ENCODE data around the gene FLT1. TPM values are rescaled to one million over a fixed set of nuclear protein-coding genes. Genes with fewer than 3 reads are reported as not detected.

Gene FLT1
- total RNA-seq, 2 experiments from 2014 or later: 1.6 to 2.5 TPM

DNA sequence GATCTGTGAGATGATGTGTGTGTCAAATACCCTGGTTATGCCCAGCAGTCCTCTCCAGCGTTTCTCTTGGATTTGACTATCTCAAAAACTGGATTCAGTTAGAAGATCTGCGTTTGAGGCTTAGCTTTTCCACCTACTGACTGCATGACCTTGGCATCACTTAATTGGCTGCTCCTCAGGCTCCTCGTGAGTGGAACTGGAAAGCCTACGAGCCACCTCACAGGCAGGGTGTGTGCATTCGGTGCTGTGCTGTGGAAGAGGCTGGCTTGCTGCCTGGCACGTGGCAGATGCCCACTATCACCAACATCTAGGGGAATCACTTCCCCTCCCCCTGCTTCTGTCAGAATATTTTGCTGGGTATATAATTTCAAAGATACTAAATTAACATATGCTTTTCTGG is 25.6 kb downstream of the FLT1 start:
- Histone ChIP-seq H2AFZ (ENCODE audit: low read length) (no peak overlapping the region), H3K79me2 (ENCODE audit: insufficient read depth, low read depth, low read length) (no peaks in the 10 kb centered on the region), H3K4me1 (ENCODE audit: insufficient read depth, low read length, poor library complexity, severe bottlenecking) (no peaks in the 10 kb centered on the region), H4K20me1 (ENCODE audit: insufficient read depth, low read length) (no peaks in the 10 kb centered on the region), H3K9me3 (ENCODE audit: low read length) (no peaks in the 10 kb centered on the region), H3K36me3 (ENCODE audit: insufficient read depth, low read length) (no peaks in the 10 kb centered on the region), H3K27ac (ENCODE audit: low read depth, low read length, poor library complexity, severe bottlenecking) (no peak overlapping the region), H3K4me3 (ENCODE audit: low read depth, low read length, poor library complexity, severe bottlenecking) (no peak overlapping the region), H3K4me2 (ENCODE audit: low read length) (no peak overlapping the region), H3K9me2 (ENCODE audit: insufficient read depth, low read length) (no peaks in the 10 kb centered on the region)
- BruUV-seq (replicated peaks): no TSS peak
- TF ChIP-seq EZH2phosphoT487 (IDR thresholded peaks at IDR 0.05; ENCODE audit: borderline replicate concordance, low read depth, low read length): no peak
- ChIA-PET CTCF (ENCODE audit: unreplicated experiment) (no interaction called here), POLR2A (no interaction called here)
- intact Hi-C loops (cut with micrococcal nuclease; ENCODE audit: unreplicated experiment): no loop called here
- DNase-seq (ENCODE audit: low spot score): no peak

DNA sequence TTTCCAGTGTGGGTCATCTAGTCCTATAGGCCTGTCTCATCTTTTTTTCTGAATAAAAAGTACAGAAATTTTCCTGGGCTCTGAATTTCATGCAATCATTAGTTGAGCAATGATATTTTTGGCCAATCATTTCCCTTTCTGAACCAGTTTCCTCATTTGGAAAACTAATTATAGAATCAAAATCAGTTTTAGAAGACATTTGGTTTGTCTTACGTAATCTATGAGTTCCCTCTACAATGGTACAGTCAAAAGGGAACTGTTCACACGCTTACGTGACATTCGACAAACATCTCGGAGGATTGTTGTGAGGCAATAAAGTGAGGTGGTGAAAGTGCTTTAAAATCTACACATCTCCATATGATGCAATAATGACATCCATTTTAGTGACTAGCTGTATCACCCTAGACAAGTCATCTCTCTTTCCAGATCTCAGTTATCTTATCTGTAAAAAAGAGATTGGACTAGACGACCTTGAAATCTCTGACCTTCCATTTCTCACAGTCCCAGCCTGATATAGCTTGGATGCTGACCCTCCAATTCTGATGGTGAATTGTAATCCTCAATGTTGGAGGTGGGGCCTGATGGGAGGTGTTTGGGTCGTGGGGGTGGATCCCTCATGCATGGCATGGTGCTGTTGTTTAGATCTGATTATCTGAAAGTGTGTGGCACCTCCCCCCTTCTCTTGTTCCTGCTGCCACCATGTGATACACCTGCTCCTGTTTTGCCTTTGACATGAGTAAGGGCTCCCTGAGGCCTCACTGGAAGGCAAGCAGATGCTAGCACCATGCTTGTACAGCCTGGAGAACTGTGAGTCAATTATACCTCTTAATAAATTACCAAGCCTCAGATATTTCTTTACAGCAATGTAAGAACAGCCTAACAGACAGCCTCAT is 26.7 kb downstream of the FLT1 start:
- Histone ChIP-seq H4K20me1 (ENCODE audit: insufficient read depth, low read length) (no peaks in the 10 kb centered on the region), H3K9me3 (ENCODE audit: low read length) (no peaks in the 10 kb centered on the region), H3K27ac (ENCODE audit: low read depth, low read length, poor library complexity, severe bottlenecking) (no peak overlapping the region), H3K9me2 (ENCODE audit: insufficient read depth, low read length) (no peaks in the 10 kb centered on the region), H3K79me2 (ENCODE audit: insufficient read depth, low read depth, low read length) (no peaks in the 10 kb centered on the region), H3K36me3 (ENCODE audit: insufficient read depth, low read length) (no peaks in the 10 kb centered on the region), H3K4me2 (ENCODE audit: low read length) (no peak overlapping the region), H3K4me1 (ENCODE audit: insufficient read depth, low read length, poor library complexity, severe bottlenecking) (no peaks in the 10 kb centered on the region), H2AFZ (ENCODE audit: low read length) (no peak overlapping the region), H3K4me3 (ENCODE audit: low read depth, low read length, poor library complexity, severe bottlenecking) (no peak overlapping the region)
- POLR2A ChIA-PET: interaction anchor here (2.6 kb wide), 1 partner anchor 10 kb away, joined by 6 read pairs; no protein-coding TSS in a partner anchor
- no peak for DNase-seq (ENCODE audit: low spot score)
- intact Hi-C loops (cut with micrococcal nuclease; ENCODE audit: unreplicated experiment): no loop called here
- TF ChIP-seq, protein P1, sequence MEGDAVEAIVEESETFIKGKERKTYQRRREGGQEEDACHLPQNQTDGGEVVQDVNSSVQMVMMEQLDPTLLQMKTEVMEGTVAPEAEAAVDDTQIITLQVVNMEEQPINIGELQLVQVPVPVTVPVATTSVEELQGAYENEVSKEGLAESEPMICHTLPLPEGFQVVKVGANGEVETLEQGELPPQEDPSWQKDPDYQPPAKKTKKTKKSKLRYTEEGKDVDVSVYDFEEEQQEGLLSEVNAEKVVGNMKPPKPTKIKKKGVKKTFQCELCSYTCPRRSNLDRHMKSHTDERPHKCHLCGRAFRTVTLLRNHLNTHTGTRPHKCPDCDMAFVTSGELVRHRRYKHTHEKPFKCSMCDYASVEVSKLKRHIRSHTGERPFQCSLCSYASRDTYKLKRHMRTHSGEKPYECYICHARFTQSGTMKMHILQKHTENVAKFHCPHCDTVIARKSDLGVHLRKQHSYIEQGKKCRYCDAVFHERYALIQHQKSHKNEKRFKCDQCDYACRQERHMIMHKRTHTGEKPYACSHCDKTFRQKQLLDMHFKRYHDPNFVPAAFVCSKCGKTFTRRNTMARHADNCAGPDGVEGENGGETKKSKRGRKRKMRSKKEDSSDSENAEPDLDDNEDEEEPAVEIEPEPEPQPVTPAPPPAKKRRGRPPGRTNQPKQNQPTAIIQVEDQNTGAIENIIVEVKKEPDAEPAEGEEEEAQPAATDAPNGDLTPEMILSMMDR (conservative IDR thresholded peaks at IDR 0.05; ENCODE audit: low read length): no peak
- TF ChIP-seq EZH2phosphoT487 (IDR thresholded peaks at IDR 0.05; ENCODE audit: borderline replicate concordance, low read depth, low read length): no peak
- no TSS peak for BruUV-seq (replicated peaks)
- CTCF ChIA-PET (ENCODE audit: unreplicated experiment): no interaction called here

DNA sequence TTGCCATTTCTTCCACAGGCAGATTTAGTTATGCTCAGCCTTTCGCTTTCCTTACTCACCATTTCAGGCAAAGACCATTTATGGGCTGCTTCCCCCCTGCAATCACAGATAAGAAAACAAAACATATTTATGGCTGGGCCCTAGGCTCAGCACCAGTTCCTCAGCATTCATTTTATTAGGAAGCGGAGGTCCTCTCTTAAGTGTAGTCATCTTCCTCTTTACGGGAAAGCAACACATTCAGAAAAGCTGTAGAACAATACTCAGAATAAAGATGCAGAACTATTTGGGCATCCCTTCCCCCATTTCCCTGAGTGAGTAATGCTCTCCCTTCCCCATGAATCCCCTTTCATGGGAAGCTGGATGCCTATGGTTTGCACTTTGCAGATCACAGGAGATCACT is 27.9 kb downstream of the FLT1 start:
- Histone ChIP-seq H2AFZ (ENCODE audit: low read length) (no peak overlapping the region), H3K4me2 (ENCODE audit: low read length) (no peak overlapping the region), H3K9me3 (ENCODE audit: low read length) (no peaks in the 10 kb centered on the region), H4K20me1 (ENCODE audit: insufficient read depth, low read length) (no peaks in the 10 kb centered on the region), H3K4me1 (ENCODE audit: insufficient read depth, low read length, poor library complexity, severe bottlenecking) (no peaks in the 10 kb centered on the region), H3K27ac (ENCODE audit: low read depth, low read length, poor library complexity, severe bottlenecking) (no peak overlapping the region), H3K4me3 (ENCODE audit: low read depth, low read length, poor library complexity, severe bottlenecking) (no peak overlapping the region), H3K36me3 (ENCODE audit: insufficient read depth, low read length) (no peaks in the 10 kb centered on the region), H3K79me2 (ENCODE audit: insufficient read depth, low read depth, low read length) (no peaks in the 10 kb centered on the region), H3K9me2 (ENCODE audit: insufficient read depth, low read length) (no peaks in the 10 kb centered on the region)
- ChIA-PET POLR2A (interaction anchor here (1.5 to 2.6 kb wide), 2 partner anchors 9 to 11 kb away, joined by 6 to 7 read pairs; no protein-coding TSS in a partner anchor), CTCF (ENCODE audit: unreplicated experiment) (no interaction called here)
- no peak for TF ChIP-seq EZH2phosphoT487 (IDR thresholded peaks at IDR 0.05; ENCODE audit: borderline replicate concordance, low read depth, low read length)
- TF ChIP-seq, protein P1 (conservative IDR thresholded peaks at IDR 0.05; ENCODE audit: low read length): no peak
- BruUV-seq (replicated peaks): no TSS peak
- intact Hi-C loops (cut with micrococcal nuclease; ENCODE audit: unreplicated experiment): no loop called here
- no peak for DNase-seq (ENCODE audit: low spot score)

All from OCI-LY7 (cell line).